ENCODE data around the gene DPP4.

Gene DPP4

DNA sequence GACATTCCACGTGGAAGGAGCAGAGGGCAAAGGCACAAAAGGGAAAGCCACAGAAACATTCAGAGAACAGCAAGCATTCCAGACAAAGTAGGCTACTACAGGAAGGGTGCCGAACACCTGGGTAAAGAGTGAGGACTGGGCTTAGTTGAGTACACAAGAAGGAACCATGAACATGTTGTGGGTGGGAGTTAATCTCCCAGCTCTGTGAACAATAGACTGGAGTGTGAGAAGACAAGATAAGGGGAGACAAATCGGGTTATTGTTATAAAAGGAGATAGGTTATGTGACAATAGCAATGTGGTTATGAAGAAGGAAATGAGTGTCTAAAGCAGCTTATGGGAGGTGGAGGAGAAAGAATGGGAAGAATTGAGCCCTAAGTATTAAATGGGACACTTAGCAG is 70.0 kb downstream of the DPP4 start:
- DNase-seq = no peak
- in situ Hi-C loops (cut with HindIII; ENCODE audit: low pct_ligation_motif_present, low pct_unique_long_range_greater_than_20kb, low sequenced_read_pairs) = no loop called here

DNA sequence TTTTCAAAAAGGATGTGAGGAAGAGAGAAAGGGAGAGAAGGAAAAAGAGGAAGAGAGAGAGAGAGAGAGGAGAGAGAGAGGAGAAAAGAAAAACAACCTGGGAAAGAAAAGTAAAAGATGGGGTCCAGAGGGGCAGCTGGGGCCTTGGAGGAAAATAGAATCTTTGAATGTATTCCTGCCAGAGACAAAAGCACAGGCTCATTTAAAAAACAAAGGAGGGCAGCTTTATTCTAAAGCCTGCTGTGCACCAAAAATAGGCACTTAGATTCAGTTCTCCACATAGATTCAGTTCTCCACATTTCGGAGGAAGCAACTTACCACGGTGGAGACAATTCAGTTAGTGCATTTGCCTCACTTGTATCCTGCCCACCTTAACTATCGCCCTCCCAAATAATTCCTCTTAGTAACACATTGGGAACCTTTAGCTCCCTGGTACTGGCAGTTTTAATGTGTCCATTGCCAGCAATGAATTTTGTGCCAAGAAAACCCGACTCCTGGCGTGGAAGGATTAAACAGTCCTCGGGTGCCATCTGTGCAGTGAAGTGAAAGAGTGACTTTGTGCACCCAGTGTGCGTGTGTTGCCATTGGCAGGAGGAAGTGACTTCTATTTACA is 71.3 kb downstream of the DPP4 start:
- DNase-seq = no peak
- in situ Hi-C loops (cut with HindIII; ENCODE audit: low pct_ligation_motif_present, low pct_unique_long_range_greater_than_20kb, low sequenced_read_pairs) = no loop called here

DNA sequence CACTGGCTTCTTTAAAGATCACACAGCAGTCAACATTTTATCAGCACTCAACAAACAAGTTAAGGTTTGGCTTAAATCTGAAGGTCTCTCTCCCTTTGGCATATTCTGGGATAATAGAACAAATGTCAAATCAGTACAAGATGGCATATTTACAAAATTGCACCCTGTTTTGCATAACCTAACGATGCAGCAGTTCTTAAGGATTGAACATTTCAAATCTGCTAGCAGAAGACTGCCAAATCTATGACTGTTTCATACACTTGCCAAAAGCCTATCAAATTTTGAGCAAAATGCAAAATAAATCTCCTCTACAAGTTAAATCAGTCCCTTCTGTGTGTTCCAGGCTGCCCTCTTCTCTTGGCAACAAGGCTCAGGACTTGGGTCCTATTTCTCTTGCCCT is 73.6 kb downstream of the DPP4 start:
- in situ Hi-C loops (cut with HindIII; ENCODE audit: low pct_ligation_motif_present, low pct_unique_long_range_greater_than_20kb, low sequenced_read_pairs) = no loop called here
- no peak for DNase-seq

DNA sequence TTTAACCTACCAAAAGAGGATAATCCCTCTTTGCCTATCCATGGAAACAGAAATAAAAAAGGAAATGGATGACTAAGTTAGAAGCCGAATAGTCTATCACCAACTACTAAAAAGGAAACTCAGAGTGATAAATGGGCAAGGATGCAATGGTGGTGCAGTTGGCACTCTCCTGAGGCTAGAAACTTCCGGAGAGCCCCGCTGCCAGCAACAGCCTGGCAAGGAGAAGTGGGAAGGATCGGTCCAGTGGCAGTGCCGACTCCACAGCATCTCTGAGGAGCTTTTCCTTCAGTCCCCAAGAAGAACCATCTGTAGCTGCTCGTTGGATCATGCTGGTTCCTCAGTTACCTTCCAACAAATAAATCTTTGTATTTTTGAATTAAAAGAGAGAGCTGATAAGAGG is 74.7 kb downstream of the DPP4 start:
- DNase-seq = no peak
- in situ Hi-C loops (cut with HindIII; ENCODE audit: low pct_ligation_motif_present, low pct_unique_long_range_greater_than_20kb, low sequenced_read_pairs) = no loop called here

DNA sequence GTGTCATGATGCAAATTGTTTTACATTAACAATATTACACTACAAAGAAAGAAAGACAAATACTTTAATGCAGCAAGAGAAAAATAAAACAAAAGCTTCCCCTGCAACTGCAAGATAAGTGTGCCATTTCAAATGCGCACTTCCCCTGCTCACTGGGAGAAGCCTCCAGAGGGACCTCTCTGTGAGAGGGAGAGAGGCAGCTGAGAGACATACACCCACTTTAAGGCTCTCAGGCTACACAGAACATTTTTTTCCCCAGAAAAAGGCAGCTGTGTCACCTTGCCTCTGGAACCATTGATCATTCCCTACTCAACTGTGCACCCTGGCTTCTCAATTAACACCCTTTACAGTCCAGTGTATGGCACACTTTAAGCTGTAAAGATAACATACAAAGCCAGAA is 75.2 kb downstream of the DPP4 start:
- no peak for DNase-seq
- in situ Hi-C loops (cut with HindIII; ENCODE audit: low pct_ligation_motif_present, low pct_unique_long_range_greater_than_20kb, low sequenced_read_pairs) = no loop called here

- in situ Hi-C loops (cut with HindIII; ENCODE audit: low pct_ligation_motif_present, low pct_unique_long_range_greater_than_20kb, low sequenced_read_pairs) = no loop called here
- no peak for DNase-seq
These were observed 76.0 kb downstream of the DPP4 start for GRCh38 chr2:161997916-161998471.

DNA sequence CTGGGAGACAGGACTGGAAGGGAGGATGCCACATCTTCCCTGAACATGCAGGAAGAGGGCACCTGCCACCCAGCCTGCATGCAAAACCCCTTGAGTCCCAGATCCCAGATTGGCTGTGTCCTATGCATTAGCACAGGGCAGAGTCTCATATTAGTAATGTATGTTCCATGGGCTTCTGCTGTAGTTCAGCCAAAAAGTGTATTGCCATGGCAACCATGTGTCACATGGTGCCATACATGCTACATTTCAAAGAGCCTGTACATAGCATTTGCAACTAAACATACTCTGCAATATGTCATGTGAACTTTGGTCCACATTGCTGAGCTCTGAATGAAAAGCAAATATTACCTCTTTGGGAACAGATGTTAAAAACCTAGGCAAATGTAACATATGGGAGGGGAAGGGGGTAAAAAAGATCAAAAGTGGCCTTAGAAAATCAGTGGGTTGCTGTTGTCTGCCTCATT is 78.4 kb downstream of the DPP4 start:
- in situ Hi-C loops (cut with HindIII; ENCODE audit: low pct_ligation_motif_present, low pct_unique_long_range_greater_than_20kb, low sequenced_read_pairs) = no loop called here
- no peak for DNase-seq

- no peak for DNase-seq
- in situ Hi-C loops (cut with HindIII; ENCODE audit: low pct_ligation_motif_present, low pct_unique_long_range_greater_than_20kb, low sequenced_read_pairs) = no loop called here
These were observed 79.1 kb downstream of the DPP4 start for GRCh38 chr2:161994761-161995520.

- no peak for DNase-seq
- in situ Hi-C loops (cut with HindIII; ENCODE audit: low pct_ligation_motif_present, low pct_unique_long_range_greater_than_20kb, low sequenced_read_pairs) = no loop called here
These were observed 81.5 kb downstream of the DPP4 start for GRCh38 chr2:161992531-161992930.

DNA sequence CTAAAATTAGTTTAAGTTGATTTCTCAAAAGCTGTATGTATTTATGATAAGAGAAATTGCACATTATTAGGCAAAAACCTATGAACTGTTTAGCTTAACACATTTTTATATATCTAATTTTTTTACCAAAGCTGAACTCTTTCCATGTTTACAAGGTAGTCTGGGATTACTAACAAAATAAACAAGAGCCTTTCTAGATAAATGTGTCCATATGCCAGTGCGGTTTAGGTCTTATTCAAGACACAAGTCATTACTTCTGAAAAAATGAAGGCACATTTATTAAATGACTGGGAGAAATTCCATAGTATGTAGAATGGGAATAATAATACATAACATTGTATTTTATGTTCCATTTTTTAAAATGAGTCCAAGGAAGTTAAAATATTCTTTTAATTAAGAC is 82.0 kb downstream of the DPP4 start:
- in situ Hi-C loops (cut with HindIII; ENCODE audit: low pct_ligation_motif_present, low pct_unique_long_range_greater_than_20kb, low sequenced_read_pairs) = no loop called here
- no peak for DNase-seq

GRCh38 chr2:161990741-161991140 is 83.3 kb downstream of the DPP4 start:
- in situ Hi-C loops (cut with HindIII; ENCODE audit: low pct_ligation_motif_present, low pct_unique_long_range_greater_than_20kb, low sequenced_read_pairs) = no loop called here
- DNase-seq = peak; percentile 76

GRCh38 chr2:161990036-161990435 is 84.0 kb downstream of the DPP4 start:
- in situ Hi-C loops (cut with HindIII; ENCODE audit: low pct_ligation_motif_present, low pct_unique_long_range_greater_than_20kb, low sequenced_read_pairs) = no loop called here
- DNase-seq = no peak

DNA sequence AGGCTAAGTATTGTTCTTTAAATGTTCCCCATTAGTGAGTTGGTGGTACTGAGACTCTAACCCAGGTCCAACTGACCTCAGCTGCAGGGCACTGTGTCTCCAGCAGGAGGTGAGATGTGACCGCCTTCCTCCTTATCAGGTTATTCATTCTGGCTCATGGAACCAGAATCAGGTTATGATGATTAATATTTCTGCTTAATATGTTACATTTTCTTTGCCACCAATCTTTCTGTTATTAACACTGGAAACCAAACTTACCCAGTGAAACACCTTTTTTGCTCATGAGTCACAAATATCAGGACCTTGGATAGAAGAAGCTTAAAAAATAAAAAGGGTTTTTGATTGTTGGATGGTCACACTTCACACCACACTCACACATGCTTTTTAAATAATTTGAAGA is 85.4 kb downstream of the DPP4 start:
- peak; percentile 69 for DNase-seq
- in situ Hi-C loops (cut with HindIII; ENCODE audit: low pct_ligation_motif_present, low pct_unique_long_range_greater_than_20kb, low sequenced_read_pairs) = no loop called here

DNA sequence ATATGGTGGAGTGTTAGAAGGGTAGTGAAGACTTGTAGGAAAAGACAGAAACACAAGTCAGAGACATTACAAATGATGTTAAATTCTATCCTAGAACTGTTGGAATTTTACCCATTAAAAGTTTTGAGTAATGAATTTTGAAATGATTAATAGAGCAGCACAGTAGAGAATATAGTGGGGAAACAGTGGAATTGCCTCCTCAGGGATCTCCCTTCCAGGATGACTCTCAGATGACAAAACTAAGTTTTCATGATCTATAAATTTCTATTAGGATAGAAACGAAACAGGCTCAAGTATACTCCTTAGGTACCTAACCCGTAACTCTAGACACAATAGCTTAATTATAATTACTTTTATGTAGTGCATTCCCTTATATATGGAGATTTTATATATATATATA is 86.7 kb downstream of the DPP4 start:
- in situ Hi-C loops (cut with HindIII; ENCODE audit: low pct_ligation_motif_present, low pct_unique_long_range_greater_than_20kb, low sequenced_read_pairs) = no loop called here

GRCh38 chr2:161983866-161984265 is 90.1 kb downstream of the DPP4 start:
- in situ Hi-C loops (cut with HindIII; ENCODE audit: low pct_ligation_motif_present, low pct_unique_long_range_greater_than_20kb, low sequenced_read_pairs) = no loop called here
- DNase-seq = no peak

More for the DNA sequence above, 86.7 kb downstream of the DPP4 start:
- DNase-seq = no peak

- in situ Hi-C loops (cut with HindIII; ENCODE audit: low pct_ligation_motif_present, low pct_unique_long_range_greater_than_20kb, low sequenced_read_pairs) = no loop called here
- DNase-seq = no peak
These were observed 90.7 kb downstream of the DPP4 start for GRCh38 chr2:161983331-161983651.

DNA sequence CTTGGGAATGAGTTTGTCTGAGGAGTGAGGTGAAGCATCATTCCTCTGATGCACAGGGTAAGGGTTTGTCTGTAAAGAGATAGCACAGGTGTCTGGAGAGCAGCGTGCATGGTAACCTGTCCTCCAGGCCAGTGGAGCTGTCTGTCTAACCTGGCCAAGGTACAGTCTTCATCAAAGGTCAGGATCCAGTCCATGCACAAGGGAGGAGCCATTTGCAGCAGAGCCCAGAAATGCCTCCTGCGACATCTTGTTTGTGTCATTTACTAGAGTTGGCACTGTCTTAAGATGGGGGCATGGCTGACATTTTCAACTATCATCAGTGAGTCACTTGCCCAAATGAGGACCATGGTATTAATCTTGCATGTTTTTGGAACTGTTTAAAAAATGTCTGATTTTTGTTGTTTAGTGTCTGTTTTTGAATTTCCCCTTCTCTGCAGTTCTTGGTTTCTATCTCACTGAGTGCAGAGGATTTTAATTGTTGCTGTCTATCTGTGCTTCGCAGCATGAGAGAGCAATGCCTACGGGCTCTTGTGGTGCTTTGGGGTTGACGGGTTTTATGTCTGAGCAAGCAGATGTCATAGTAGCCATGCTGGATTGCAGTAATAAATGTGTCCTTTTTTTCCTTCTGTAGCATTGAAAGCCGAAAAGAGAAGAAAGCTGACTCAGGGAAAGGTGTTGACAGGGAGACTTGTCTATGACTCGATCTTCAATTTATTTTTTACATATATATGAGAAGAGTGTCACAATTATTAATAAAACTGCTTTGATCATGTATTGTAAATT is 91.3 kb downstream of the DPP4 start:
- DNase-seq = no peak
- in situ Hi-C loops (cut with HindIII; ENCODE audit: low pct_ligation_motif_present, low pct_unique_long_range_greater_than_20kb, low sequenced_read_pairs) = no loop called here

DNA sequence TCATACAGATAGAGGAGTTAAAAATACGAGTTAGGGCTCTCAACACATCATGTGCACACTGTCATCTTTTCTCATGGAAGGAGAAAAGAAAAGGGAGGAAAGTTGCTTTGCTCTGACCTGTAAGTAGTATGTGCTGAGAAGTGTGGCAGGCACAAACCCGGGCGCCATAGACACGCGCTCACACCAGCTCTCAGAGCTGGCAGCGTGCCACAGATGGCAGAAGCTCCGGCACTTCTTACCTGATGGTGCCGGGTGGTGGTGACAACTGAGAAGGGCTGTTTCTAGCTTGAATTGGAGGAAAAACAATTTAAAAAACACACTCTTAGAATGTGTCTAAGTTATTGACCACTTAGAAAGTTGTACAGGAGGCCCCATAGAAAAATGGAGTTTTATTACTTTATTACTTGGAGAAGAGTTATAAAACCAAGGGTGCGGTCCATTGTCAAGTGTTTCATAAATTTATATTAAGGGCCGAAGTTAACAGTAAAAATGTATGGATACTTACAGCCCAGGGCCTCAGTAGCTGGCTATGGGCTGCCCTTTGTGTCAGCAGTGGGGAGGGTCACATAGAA is 92.2 kb downstream of the DPP4 start:
- in situ Hi-C loops (cut with HindIII; ENCODE audit: low pct_ligation_motif_present, low pct_unique_long_range_greater_than_20kb, low sequenced_read_pairs) = no loop called here
- no peak for DNase-seq

DNA sequence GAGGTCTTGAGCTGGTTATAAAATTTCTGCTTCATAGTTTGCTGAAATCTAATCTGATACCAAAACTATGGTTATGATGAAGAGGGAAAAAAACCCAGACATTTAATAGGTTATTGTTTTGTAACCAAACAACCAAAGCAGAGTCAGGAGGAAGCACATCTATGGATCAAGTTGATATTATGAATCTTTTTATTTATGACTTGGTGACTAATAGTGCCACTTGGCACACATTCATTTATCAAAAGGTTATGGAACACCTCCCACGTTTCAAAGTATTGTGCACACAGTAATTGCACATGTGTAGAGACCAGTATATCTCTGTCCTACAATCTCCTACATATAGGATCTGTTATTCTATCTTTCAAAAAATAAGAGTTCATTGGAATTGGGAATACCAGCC is 93.0 kb downstream of the DPP4 start:
- in situ Hi-C loops (cut with HindIII; ENCODE audit: low pct_ligation_motif_present, low pct_unique_long_range_greater_than_20kb, low sequenced_read_pairs) = no loop called here
- no peak for DNase-seq
